ENCODE results near the gene ARHGEF16.

DNA sequence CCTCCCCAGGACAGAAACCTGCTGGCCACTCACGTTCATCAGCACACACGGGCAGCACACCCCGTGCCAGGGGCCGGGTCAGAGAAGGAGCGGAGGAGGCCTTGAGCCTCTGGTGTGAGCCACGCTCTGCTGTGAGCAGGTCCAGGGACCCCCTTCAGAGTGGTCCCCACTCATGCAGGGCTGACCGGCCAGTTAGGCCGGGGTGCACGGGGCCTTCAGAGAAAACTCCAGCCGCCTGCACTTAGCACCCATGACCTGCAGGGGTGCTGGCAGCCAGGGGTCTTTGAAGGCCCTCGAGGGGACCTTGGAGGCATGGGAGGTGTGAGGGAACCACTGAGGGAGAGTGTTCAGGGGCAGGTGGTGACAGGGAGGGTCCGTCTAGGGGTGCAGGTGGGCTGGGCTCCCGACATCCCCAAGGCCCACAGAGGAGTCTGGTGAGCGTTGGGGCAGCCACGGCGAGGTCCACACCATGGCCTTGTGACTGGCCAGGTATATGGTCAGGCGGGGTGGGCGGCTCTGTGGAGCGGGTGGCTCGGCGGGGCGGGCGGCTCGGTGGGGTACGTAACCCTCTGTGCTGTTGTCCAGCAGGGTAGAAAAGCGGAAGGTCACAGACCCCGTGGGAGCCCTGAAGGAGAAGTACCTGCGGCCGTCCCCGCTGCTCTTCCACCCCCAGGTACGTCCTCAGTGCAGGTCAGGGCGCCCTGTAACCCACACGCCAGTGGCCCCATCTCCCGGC lies 40.3 kb upstream of the ARHGEF16 start:
- TF ChIP-seq EP300 (IDR thresholded peaks at IDR 0.05) = no peak
- TF ChIP-seq, protein P1, sequence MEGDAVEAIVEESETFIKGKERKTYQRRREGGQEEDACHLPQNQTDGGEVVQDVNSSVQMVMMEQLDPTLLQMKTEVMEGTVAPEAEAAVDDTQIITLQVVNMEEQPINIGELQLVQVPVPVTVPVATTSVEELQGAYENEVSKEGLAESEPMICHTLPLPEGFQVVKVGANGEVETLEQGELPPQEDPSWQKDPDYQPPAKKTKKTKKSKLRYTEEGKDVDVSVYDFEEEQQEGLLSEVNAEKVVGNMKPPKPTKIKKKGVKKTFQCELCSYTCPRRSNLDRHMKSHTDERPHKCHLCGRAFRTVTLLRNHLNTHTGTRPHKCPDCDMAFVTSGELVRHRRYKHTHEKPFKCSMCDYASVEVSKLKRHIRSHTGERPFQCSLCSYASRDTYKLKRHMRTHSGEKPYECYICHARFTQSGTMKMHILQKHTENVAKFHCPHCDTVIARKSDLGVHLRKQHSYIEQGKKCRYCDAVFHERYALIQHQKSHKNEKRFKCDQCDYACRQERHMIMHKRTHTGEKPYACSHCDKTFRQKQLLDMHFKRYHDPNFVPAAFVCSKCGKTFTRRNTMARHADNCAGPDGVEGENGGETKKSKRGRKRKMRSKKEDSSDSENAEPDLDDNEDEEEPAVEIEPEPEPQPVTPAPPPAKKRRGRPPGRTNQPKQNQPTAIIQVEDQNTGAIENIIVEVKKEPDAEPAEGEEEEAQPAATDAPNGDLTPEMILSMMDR (IDR thresholded peaks at IDR 0.05) = no peak
- TF ChIP-seq POLR2A (IDR thresholded peaks at IDR 0.05) = no peak
